Colonic mucosa (tissue), 4 donors: ENCODE data around the gene AMDHD1. TPM values are rescaled to one million over a fixed set of nuclear protein-coding genes. Genes with fewer than 3 reads are reported as not detected.

Source experiments
- DNase-seq: peaks from one replicate; pipeline ENCODE4 v3.0.0-alpha.2; 2020
- H3K27ac ChIP-seq: fragments of 200-600 bp; one replicate; pipeline ENCODE4 v1.8.0; 2021
- H3K27me3 ChIP-seq: fragments of 200-600 bp; one replicate; pipeline ENCODE4 v1.8.0; 2021
- H3K36me3 ChIP-seq: fragments of 200-600 bp; one replicate; pipeline ENCODE4 v1.8.0; 2021
- H3K4me1 ChIP-seq: fragments of 200-600 bp; one replicate; pipeline ENCODE4 v1.8.0; 2021; ENCODE audit warnings: mild to moderate bottlenecking
- H3K4me3 ChIP-seq: fragments of 200-600 bp; one replicate; pipeline ENCODE4 v1.8.0; 2021
- H3K9ac ChIP-seq, 2 donors: one replicate each; pipeline ENCODE4 v1.7.0; 2013; ENCODE audit warnings: control low read depth in 2 of 2, low read depth in 2 of 2, low read length in 2 of 2
- H3K9me3 ChIP-seq: fragments of 200-600 bp; one replicate; pipeline ENCODE4 v1.8.0; 2021
- CTCF ChIP-seq: fragments of 200-600 bp; IDR thresholded peaks from one replicate; pipeline ENCODE4 v1.8.0; 2022; ENCODE audit warnings: antibody characterized with exemption, mild to moderate bottlenecking
- intact Hi-C: fragments of 100-400 bp; cut with DNase I; formaldehyde crosslinking; loops from one replicate; pipeline ENCODE4 v1.14.1; 2022
- total RNA-seq, 2 donors: library from RNA; stranded (reverse); fragmentation: NEBNext Ultra II Directional in 1 of 2; extraction: Animal tissue kit (Norgen Biotek cat#: 25700) in 1 of 2; gene quantifications; one replicate each; pipeline ENCODE4 v1.2.1, GENCODE V29; 2021
- donor health status: healthy.
- donor health status: DM: no; HTN: no; CAD: no.
- donor health status: DM: no; HTN: no; CAD: no.

The AMDHD1 gene
- total RNA-seq, 2 donors from 2014 or later, result 0.48 TPM; not detected in 1

- intact Hi-C loops, result no loop called here
- no peak for TF ChIP-seq CTCF
- no peak overlapping the region for H3K4me3 ChIP-seq
- no peak for DNase-seq
- H3K9me3 ChIP-seq, result no peaks in the 10 kb centered on the region
- no peak overlapping the region for H3K9ac ChIP-seq
- no peak overlapping the region for H3K27ac ChIP-seq
- no peaks in the 10 kb centered on the region for H3K4me1 ChIP-seq
- H3K27me3 ChIP-seq, result no peaks in the 10 kb centered on the region
- H3K36me3 ChIP-seq, result no peaks in the 10 kb centered on the region
Measured at GRCh38 chr12:95974358-95974757, 31.2 kb downstream of the AMDHD1 start.

- Histone ChIP-seq H3K27ac (no peak overlapping the region), H3K36me3 (no peaks in the 10 kb centered on the region), H3K4me3 (no peak overlapping the region), H3K4me1 (no peaks in the 10 kb centered on the region), H3K27me3 (no peaks in the 10 kb centered on the region), H3K9me3 (no peaks in the 10 kb centered on the region), H3K9ac (no peak overlapping the region)
- no peak for DNase-seq
- no peak for TF ChIP-seq CTCF
- intact Hi-C loops, result no loop called here
Measured at GRCh38 chr12:95975491-95975890, 32.4 kb downstream of the AMDHD1 start.

- no peak overlapping the region for H3K27ac ChIP-seq
- no peaks in the 10 kb centered on the region for H3K4me1 ChIP-seq
- no peaks in the 10 kb centered on the region for H3K27me3 ChIP-seq
- no peaks in the 10 kb centered on the region for H3K36me3 ChIP-seq
- intact Hi-C loops, result no loop called here
- no peak for TF ChIP-seq CTCF
- H3K9ac ChIP-seq, result no peak overlapping the region
- no peaks in the 10 kb centered on the region for H3K9me3 ChIP-seq
- no peak for DNase-seq
- H3K4me3 ChIP-seq, result no peak overlapping the region
Measured at GRCh38 chr12:95976416-95976832, 33.3 kb downstream of the AMDHD1 start.

- intact Hi-C loops, result no loop called here
- H3K27ac ChIP-seq, result no peak overlapping the region
- DNase-seq, result no peak
- H3K9me3 ChIP-seq, result no peaks in the 10 kb centered on the region
- H3K27me3 ChIP-seq, result no peaks in the 10 kb centered on the region
- no peak overlapping the region for H3K9ac ChIP-seq
- H3K4me3 ChIP-seq, result no peak overlapping the region
- no peaks in the 10 kb centered on the region for H3K36me3 ChIP-seq
- no peak for TF ChIP-seq CTCF
- H3K4me1 ChIP-seq, result no peaks in the 10 kb centered on the region
Measured at GRCh38 chr12:95977764-95978305, 34.7 kb downstream of the AMDHD1 start.

- Histone ChIP-seq H3K27ac (no peak overlapping the region), H3K36me3 (no peaks in the 10 kb centered on the region), H3K9ac (no peak overlapping the region), H3K9me3 (no peaks in the 10 kb centered on the region), H3K4me1 (no peaks in the 10 kb centered on the region), H3K27me3 (no peaks in the 10 kb centered on the region), H3K4me3 (no peak overlapping the region)
- intact Hi-C loops, result no loop called here
- no peak for TF ChIP-seq CTCF
- DNase-seq, result no peak
Measured at GRCh38 chr12:95978351-95978750, 35.2 kb downstream of the AMDHD1 start.

GRCh38 chr12:95978774-95979173 is 35.6 kb downstream of the AMDHD1 start:
- Histone ChIP-seq H3K27me3 (no peaks in the 10 kb centered on the region), H3K36me3 (no peaks in the 10 kb centered on the region), H3K4me1 (no peaks in the 10 kb centered on the region), H3K27ac (no peak overlapping the region), H3K4me3 (no peak overlapping the region), H3K9ac (no peak overlapping the region), H3K9me3 (no peaks in the 10 kb centered on the region)
- DNase-seq, result no peak
- intact Hi-C loops, result no loop called here
- no peak for TF ChIP-seq CTCF
